ENCODE measurements around the gene MAMLD1.
"Not testable (repeated sequence)": the region's sequence is repeated elsewhere in the genome, so short reads cannot be mapped to it uniquely, and the experiment has no call there.

Gene MAMLD1

GRCh38 chrX:150338615-150339014, 24.5 kb upstream of the MAMLD1 start:
- H3K9me2 ChIP-seq (ENCODE audit: low read depth, low read length): no peaks in the 10 kb centered on the region
- H3K4me2 ChIP-seq (ENCODE audit: low read length): no peak overlapping the region
- TF ChIP-seq CTCF (IDR thresholded peaks at IDR 0.05; ENCODE audit: low read length): no peak
- TF ChIP-seq EZH2 (IDR thresholded peaks at IDR 0.05; ENCODE audit: borderline replicate concordance, low read length): no peak
- no peak overlapping the region for H3K27ac ChIP-seq (ENCODE audit: low read depth, low read length, poor library complexity, severe bottlenecking)
- no peaks in the 10 kb centered on the region for H3F3A ChIP-seq (ENCODE audit: insufficient read depth, low read length)
- H3K9ac ChIP-seq (ENCODE audit: low read length): no peak overlapping the region
- H3K4me3 ChIP-seq (ENCODE audit: low read depth, low read length, poor library complexity, severe bottlenecking): no peak overlapping the region
- no peaks in the 10 kb centered on the region for H3K27me3 ChIP-seq (ENCODE audit: insufficient read depth, low read length)
- no peak overlapping the region for H2AFZ ChIP-seq (ENCODE audit: low read length)
- no peaks in the 10 kb centered on the region for H3K9me3 ChIP-seq (ENCODE audit: low read length)
- no peaks in the 10 kb centered on the region for H3K4me1 ChIP-seq (ENCODE audit: insufficient read depth, low read length, severe bottlenecking)
- H3K36me3 ChIP-seq (ENCODE audit: insufficient read depth, low read length): no peaks in the 10 kb centered on the region
- H4K20me1 ChIP-seq (ENCODE audit: insufficient read depth, low read length): no peaks in the 10 kb centered on the region
- no peaks in the 10 kb centered on the region for H3K79me2 ChIP-seq (ENCODE audit: insufficient read depth, low read length)

- no peak overlapping the region for H3K4me2 ChIP-seq (ENCODE audit: low read length)
Measured at GRCh38 chrX:150339736-150340135, 23.4 kb upstream of the MAMLD1 start.

GRCh38 chrX:150340326-150340725, 22.8 kb upstream of the MAMLD1 start:
- not testable (repeated sequence) for H3K27ac ChIP-seq (ENCODE audit: low read depth, low read length, poor library complexity, severe bottlenecking); H3K9ac ChIP-seq (ENCODE audit: low read length); H3K27me3 ChIP-seq (ENCODE audit: insufficient read depth, low read length); H3K4me2 ChIP-seq (ENCODE audit: low read length); H3K9me2 ChIP-seq (ENCODE audit: low read depth, low read length); H3K79me2 ChIP-seq (ENCODE audit: insufficient read depth, low read length); H2AFZ ChIP-seq (ENCODE audit: low read length); H3K36me3 ChIP-seq (ENCODE audit: insufficient read depth, low read length); H3K4me1 ChIP-seq (ENCODE audit: insufficient read depth, low read length, severe bottlenecking); H3K9me3 ChIP-seq (ENCODE audit: low read length); H4K20me1 ChIP-seq (ENCODE audit: insufficient read depth, low read length); H3K4me3 ChIP-seq (ENCODE audit: low read depth, low read length, poor library complexity, severe bottlenecking); H3F3A ChIP-seq (ENCODE audit: insufficient read depth, low read length)

More at GRCh38 chrX:150339736-150340135, 23.4 kb upstream of the MAMLD1 start:
- no peak overlapping the region for H2AFZ ChIP-seq (ENCODE audit: low read length)
- H4K20me1 ChIP-seq (ENCODE audit: insufficient read depth, low read length): no peaks in the 10 kb centered on the region
- H3K9ac ChIP-seq (ENCODE audit: low read length): no peak overlapping the region
- H3K79me2 ChIP-seq (ENCODE audit: insufficient read depth, low read length): no peaks in the 10 kb centered on the region
- no peaks in the 10 kb centered on the region for H3K27me3 ChIP-seq (ENCODE audit: insufficient read depth, low read length)
- no peak overlapping the region for H3K4me3 ChIP-seq (ENCODE audit: low read depth, low read length, poor library complexity, severe bottlenecking)
- no peaks in the 10 kb centered on the region for H3K9me3 ChIP-seq (ENCODE audit: low read length)
- TF ChIP-seq CTCF (IDR thresholded peaks at IDR 0.05; ENCODE audit: low read length): no peak
- TF ChIP-seq EZH2 (IDR thresholded peaks at IDR 0.05; ENCODE audit: borderline replicate concordance, low read length): no peak
- no peaks in the 10 kb centered on the region for H3K36me3 ChIP-seq (ENCODE audit: insufficient read depth, low read length)
- H3K9me2 ChIP-seq (ENCODE audit: low read depth, low read length): no peaks in the 10 kb centered on the region
- no peak overlapping the region for H3K27ac ChIP-seq (ENCODE audit: low read depth, low read length, poor library complexity, severe bottlenecking)
- H3K4me1 ChIP-seq (ENCODE audit: insufficient read depth, low read length, severe bottlenecking): no peaks in the 10 kb centered on the region
- H3F3A ChIP-seq (ENCODE audit: insufficient read depth, low read length): no peaks in the 10 kb centered on the region

GRCh38 chrX:150347471-150347870, 15.6 kb upstream of the MAMLD1 start:
- Histone ChIP-seq H3K79me2 (ENCODE audit: insufficient read depth, low read length) (no peaks in the 10 kb centered on the region), H3K27me3 (ENCODE audit: insufficient read depth, low read length) (no peaks in the 10 kb centered on the region), H3K4me1 (ENCODE audit: insufficient read depth, low read length, severe bottlenecking) (no peaks in the 10 kb centered on the region), H4K20me1 (ENCODE audit: insufficient read depth, low read length) (no peaks in the 10 kb centered on the region), H3K4me3 (ENCODE audit: low read depth, low read length, poor library complexity, severe bottlenecking) (no peak overlapping the region), H3K4me2 (ENCODE audit: low read length) (no peak overlapping the region), H2AFZ (ENCODE audit: low read length) (no peak overlapping the region), H3K9me3 (ENCODE audit: low read length) (no peaks in the 10 kb centered on the region), H3K36me3 (ENCODE audit: insufficient read depth, low read length) (no peaks in the 10 kb centered on the region), H3K9me2 (ENCODE audit: low read depth, low read length) (no peaks in the 10 kb centered on the region), H3K27ac (ENCODE audit: low read depth, low read length, poor library complexity, severe bottlenecking) (no peak overlapping the region), H3K9ac (ENCODE audit: low read length) (no peak overlapping the region), H3F3A (ENCODE audit: insufficient read depth, low read length) (no peaks in the 10 kb centered on the region)
- TF ChIP-seq CTCF (IDR thresholded peaks at IDR 0.05; ENCODE audit: low read length) (no peak), EZH2 (IDR thresholded peaks at IDR 0.05; ENCODE audit: borderline replicate concordance, low read length) (no peak)

All from OCI-LY1 (cell line).